Measurements from ENCODE around the gene RILPL2. TPM values are rescaled to one million over a fixed set of nuclear protein-coding genes. Genes with fewer than 3 reads are reported as not detected.

The RILPL2 gene
- total RNA-seq, 6 experiments from 2014 or later: 1.6 to 2.7 (median 1.8) TPM

DNA sequence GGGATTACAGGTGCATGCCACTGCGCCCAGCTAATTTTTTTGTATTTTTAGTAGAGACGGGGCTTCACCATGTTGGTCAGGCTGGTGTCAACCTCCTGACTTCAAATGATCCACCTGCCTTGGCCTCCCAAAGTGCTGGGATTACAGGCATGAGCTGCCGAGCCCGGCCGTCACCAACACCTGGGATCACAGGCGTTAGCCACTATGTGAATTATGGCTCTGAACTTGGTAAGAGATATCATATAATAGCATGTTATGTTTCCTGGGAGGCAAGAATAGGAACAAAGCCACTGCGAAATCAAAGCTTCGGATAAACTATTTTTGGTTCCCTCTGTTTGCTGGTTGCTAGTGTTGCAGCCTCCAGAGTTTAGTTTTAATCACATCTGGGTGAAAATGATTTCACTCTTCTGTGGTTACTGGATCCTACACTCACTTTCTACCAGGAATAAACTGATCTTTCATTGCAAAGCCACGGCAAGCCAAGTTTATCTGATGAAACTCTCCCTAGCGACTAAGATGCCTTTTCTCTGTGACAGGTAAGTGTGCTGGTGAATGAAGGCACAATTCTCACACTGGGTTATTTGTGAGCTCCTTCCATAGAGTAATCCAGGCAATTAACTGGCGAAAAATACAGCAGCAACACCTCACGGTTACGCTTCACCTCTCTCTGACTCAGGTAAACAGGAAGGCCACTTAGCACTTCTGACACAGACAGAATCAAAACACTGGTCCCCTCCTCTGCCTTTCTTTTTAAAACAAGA is 38.2 kb upstream of the RILPL2 start:
- Histone ChIP-seq H3K4me3 (no peak overlapping the region), H3K36me3 (no peaks in the 10 kb centered on the region), H3K27me3 (no peaks in the 10 kb centered on the region), H3K27ac (no peak overlapping the region), H3K4me1 (peaks cover 0 to 11% (median 0%) of the 10 kb centered on the region in 4 donors), H3K9me3 (no peaks in the 10 kb centered on the region)
- DNase-seq: peak in 1 of 3 donors; percentile 11
- intact Hi-C loops (cut with DNase I): no loop called here
- TF ChIP-seq, protein P1, sequence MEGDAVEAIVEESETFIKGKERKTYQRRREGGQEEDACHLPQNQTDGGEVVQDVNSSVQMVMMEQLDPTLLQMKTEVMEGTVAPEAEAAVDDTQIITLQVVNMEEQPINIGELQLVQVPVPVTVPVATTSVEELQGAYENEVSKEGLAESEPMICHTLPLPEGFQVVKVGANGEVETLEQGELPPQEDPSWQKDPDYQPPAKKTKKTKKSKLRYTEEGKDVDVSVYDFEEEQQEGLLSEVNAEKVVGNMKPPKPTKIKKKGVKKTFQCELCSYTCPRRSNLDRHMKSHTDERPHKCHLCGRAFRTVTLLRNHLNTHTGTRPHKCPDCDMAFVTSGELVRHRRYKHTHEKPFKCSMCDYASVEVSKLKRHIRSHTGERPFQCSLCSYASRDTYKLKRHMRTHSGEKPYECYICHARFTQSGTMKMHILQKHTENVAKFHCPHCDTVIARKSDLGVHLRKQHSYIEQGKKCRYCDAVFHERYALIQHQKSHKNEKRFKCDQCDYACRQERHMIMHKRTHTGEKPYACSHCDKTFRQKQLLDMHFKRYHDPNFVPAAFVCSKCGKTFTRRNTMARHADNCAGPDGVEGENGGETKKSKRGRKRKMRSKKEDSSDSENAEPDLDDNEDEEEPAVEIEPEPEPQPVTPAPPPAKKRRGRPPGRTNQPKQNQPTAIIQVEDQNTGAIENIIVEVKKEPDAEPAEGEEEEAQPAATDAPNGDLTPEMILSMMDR (IDR thresholded peaks at IDR 0.05): no peak
- TF ChIP-seq POLR2A (IDR thresholded peaks at IDR 0.05): no peak
- ATAC-seq: no peak
- 83% methylated on average over 13 of the region's 13 CpGs for WGBS (ENCODE audit: insufficient coverage, low coverage, low lambda C conversion rate, missing lambda C conversion rate)

DNA sequence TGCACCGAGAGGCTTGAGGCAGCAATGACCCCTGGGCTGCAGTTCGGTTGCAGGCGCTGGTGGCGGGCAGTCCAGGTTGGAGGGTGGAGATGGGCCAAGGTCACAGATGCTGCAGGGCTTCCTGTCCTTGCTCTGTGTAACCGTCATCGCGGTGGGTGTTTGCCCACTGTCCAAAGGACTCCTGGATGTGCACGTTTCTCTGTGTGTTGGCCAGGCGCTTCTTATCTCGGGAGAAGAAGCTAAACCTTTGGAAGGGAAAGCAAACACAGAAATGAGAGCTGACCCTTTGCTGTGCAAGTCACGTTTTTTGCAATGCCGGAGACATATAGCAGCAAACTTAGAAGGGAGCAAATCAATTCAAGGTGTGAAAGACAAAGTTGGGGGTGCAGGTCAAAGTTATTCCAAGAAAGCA is 36.0 kb upstream of the RILPL2 start:
- WGBS (ENCODE audit: insufficient coverage, low coverage, low lambda C conversion rate, missing lambda C conversion rate): 39% methylated on average over 7 of the region's 12 CpGs
- peak in 1 of 3 donors; percentile 55 for DNase-seq
- no peaks in the 10 kb centered on the region for H3K36me3 ChIP-seq
- H3K9me3 ChIP-seq: no peaks in the 10 kb centered on the region
- no peak overlapping the region for H3K27ac ChIP-seq
- H3K4me3 ChIP-seq: no peak overlapping the region
- H3K4me1 ChIP-seq: peaks cover 0 to 11% (median 0%) of the 10 kb centered on the region in 4 donors
- ATAC-seq: peak in 3 of 4 donors; percentile 38 to 56 (median 39)
- no peaks in the 10 kb centered on the region for H3K27me3 ChIP-seq
- TF ChIP-seq, protein P1 (IDR thresholded peaks at IDR 0.05): no peak
- no peak for TF ChIP-seq POLR2A (IDR thresholded peaks at IDR 0.05)
- intact Hi-C loops (cut with DNase I): no loop called here

DNA sequence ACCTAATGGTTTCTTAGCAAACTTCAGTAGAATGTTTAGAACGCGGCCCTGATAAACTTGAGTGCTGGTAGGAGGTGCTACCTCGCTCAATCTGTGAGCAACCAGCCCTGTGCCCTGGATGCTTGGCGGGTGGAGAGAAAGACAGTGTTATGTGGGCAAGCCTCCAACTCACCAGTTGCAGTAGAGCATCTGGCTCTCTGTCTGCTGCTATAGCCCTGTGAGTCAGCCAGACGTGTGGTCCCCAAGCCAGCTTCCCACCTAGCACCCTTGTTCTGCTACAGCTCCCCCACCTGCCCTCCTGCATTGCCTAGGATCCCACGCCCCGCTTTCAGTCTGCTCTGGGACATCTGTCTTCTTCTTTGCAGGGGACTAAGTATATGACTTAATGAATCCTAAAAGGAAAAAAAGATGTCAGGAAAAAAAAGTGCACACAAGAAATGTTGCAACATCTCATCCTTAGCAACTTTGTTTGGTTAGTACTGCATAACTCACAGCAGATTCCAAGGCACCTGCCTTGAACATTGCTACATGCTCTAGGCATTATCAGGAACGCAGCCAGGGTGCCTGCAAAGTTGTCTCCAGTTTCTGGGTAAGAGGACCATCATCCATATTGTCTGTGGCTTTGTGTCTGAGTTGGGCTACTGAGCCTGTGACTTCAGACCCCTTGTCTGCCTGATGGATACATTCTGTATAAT is 35.0 kb upstream of the RILPL2 start:
- 80% methylated on average over 2 of the region's 8 CpGs for WGBS (ENCODE audit: insufficient coverage, low coverage, low lambda C conversion rate, missing lambda C conversion rate)
- Histone ChIP-seq H3K27ac (no peak overlapping the region), H3K4me1 (peaks cover 0 to 11% (median 0%) of the 10 kb centered on the region in 4 donors), H3K27me3 (no peaks in the 10 kb centered on the region), H3K4me3 (no peak overlapping the region), H3K36me3 (peaks cover 0 to 1% (median 0%) of the 10 kb centered on the region in 4 donors), H3K9me3 (no peaks in the 10 kb centered on the region)
- DNase-seq (peak in 1 of 3 donors; percentile 17), ATAC-seq (peak; percentile 11 to 71 (median 60))
- intact Hi-C loops (cut with DNase I): no loop called here
- no peak for TF ChIP-seq POLR2A (IDR thresholded peaks at IDR 0.05)
- TF ChIP-seq, protein P1 (IDR thresholded peaks at IDR 0.05): no peak

DNA sequence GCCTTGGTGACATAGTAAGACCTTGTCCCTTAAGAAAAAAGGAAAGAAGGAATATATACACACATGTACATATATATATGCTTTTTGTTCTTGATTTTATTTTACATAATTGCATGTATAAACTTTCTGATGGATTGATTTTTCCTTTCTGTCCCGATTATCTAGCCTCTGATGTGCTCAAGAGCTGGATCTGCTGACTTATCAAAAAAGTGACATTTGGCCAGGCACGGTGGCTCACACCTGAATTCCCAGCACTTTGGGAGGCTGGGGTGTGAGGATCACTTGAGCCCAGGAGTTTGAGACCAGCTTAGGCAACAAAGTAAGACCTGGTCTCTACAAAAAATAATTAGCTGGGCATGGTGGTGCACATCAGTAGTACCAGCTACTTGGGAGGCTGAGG is 33.5 kb upstream of the RILPL2 start:
- H3K36me3 ChIP-seq: peaks cover 0 to 17% (median 3%) of the 10 kb centered on the region in 4 donors
- peaks cover 0 to 11% (median 0%) of the 10 kb centered on the region in 4 donors for H3K4me1 ChIP-seq
- DNase-seq (no peak), ATAC-seq (no peak)
- WGBS (ENCODE audit: insufficient coverage, low coverage, low lambda C conversion rate, missing lambda C conversion rate): 69% methylated on average over 2 of the region's 2 CpGs
- H3K27ac ChIP-seq: no peak overlapping the region
- H3K4me3 ChIP-seq: no peak overlapping the region
- intact Hi-C loops (cut with DNase I): no loop called here
- H3K27me3 ChIP-seq: no peaks in the 10 kb centered on the region
- no peaks in the 10 kb centered on the region for H3K9me3 ChIP-seq
- no peak for TF ChIP-seq POLR2A (IDR thresholded peaks at IDR 0.05)
- TF ChIP-seq, protein P1 (IDR thresholded peaks at IDR 0.05): no peak
